IPS-18c (cell line): ENCODE results near the gene PCDHGB6.
"Not testable (repeated sequence)": the region's sequence is repeated elsewhere in the genome, so short reads cannot be mapped to it uniquely, and the experiment has no call there.

Experiments
- H3K4me3 ChIP-seq: 2 replicates; pipeline ENCODE4 v1.7.0; 2013; ENCODE audit warnings: low read depth, mild to moderate bottlenecking, low read length, moderate library complexity; ENCODE audit not compliant: insufficient read depth
- H3K9me3 ChIP-seq: one replicate; pipeline ENCODE4 v1.6.1; 2013; ENCODE audit warnings: mild to moderate bottlenecking, low read length, moderate library complexity; ENCODE audit not compliant: control insufficient read depth, insufficient read depth

PCDHGB6 gene

DNA sequence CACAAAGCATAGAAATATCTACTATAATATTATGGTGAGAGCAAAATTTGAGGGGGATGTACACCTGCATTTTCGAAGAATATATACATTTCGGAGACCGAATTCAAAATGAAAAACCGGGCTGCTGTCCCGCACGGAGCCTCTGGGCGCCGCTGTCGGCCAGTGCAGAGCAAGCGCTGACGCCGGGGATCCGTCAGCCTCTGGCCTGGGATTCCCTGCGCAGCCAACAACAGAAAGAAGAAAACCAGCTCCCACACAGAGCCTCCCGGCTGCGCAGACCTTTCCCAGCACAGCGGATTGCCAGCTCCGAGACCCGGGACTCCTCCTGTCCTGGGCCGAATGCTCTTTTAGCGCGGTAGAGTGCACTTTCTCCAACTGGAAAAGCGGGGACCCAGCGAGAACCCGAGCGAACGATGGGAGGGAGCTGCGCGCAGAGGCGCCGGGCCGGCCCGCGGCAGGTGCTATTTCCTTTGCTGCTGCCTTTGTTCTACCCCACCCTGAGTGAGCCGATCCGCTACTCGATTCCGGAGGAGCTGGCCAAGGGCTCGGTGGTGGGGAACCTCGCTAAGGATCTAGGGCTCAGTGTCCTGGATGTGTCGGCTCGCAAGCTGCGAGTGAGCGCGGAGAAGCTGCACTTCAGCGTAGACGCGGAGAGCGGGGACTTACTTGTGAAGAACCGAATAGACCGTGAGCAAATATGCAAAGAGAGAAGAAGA is at the start of gene PCDHGB6:
Gene PCDHGB6, plus strand, starts transcription at position 232 of the 716 bp plus-strand sequence. Its CDS starts 182 bp downstream, at position 414.
- not testable (repeated sequence) for H3K9me3 ChIP-seq
- H3K4me3 ChIP-seq = peak within 1 kb of the TSS; percentile 73

DNA sequence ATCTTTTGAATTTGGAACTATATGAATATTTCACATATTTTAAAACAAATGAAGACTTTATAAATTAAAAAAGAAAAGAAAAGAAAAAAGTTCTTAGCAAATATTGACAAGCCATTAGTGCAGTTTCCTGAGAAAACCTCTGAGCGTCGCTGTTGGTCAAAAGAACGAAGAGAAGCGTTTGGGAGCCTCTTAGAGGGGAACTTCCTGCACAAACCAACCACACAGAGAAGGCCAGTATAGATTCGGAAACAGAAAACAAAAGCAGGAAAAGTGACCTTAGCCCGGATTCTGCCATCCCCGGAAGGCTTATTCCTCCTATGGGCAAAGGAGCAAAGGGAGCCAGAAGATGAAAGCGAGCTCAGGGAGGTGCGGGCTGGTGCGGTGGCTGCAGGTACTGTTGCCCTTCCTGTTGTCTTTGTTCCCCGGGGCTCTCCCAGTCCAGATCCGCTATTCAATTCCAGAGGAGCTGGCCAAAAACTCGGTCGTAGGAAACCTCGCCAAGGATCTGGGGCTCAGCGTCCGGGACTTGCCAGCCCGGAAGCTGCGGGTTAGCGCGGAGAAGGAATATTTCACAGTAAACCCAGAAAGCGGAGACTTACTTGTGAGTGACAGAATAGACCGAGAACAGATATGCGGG is 47.9 kb upstream of the PCDHGB6 start, which contains the start of gene PCDHGB2:
Gene PCDHGB2, plus strand, starts transcription at position 205 of the 637 bp plus-strand sequence. Its CDS starts 142 bp downstream, at position 347.
- H3K4me3 ChIP-seq = no peak within 1 kb of the TSS; the same call in 1 of the 2 replicates
- peaks cover 27% of the 10 kb centered on the region for H3K9me3 ChIP-seq

DNA sequence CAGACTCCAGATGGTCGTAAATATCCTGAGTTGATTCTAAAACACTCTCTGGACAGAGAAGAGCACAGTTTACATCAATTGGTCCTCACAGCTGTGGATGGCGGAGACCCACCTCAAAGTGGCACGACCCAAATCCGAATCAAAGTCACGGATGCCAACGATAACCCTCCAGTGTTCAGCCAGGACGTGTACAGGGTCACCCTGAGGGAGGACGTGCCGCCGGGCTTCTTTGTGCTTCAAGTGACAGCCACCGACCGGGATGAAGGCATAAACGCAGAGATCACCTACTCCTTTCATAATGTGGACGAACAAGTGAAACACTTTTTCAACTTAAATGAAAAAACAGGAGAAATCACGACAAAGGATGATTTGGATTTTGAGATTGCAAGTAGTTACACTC is 47.1 kb upstream of the PCDHGB6 start:
- Histone ChIP-seq H3K4me3 (no peak overlapping the region; the same call in 1 of the 2 replicates), H3K9me3 (peaks cover 28% of the 10 kb centered on the region)

DNA sequence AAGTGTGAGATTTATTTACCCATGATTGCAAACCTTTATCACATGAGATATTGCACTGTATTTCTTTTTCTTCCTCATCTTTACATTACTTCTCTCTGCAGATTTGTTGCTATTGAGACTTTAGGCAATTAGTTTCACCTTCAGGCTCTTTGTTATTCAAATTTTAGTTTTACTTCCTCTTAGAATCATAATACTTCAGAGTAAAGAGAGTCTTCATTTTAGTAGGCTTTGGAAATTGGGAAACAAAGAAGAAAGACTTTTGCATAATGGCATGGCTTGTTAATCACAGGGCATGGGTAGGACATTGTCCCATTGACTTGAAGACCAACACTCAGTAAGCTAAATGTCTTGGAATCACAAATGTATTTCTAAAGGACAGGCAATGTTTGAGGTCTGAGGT is 45.1 kb upstream of the PCDHGB6 start:
- Histone ChIP-seq H3K9me3 (peaks cover 23% of the 10 kb centered on the region), H3K4me3 (no peak overlapping the region)

DNA sequence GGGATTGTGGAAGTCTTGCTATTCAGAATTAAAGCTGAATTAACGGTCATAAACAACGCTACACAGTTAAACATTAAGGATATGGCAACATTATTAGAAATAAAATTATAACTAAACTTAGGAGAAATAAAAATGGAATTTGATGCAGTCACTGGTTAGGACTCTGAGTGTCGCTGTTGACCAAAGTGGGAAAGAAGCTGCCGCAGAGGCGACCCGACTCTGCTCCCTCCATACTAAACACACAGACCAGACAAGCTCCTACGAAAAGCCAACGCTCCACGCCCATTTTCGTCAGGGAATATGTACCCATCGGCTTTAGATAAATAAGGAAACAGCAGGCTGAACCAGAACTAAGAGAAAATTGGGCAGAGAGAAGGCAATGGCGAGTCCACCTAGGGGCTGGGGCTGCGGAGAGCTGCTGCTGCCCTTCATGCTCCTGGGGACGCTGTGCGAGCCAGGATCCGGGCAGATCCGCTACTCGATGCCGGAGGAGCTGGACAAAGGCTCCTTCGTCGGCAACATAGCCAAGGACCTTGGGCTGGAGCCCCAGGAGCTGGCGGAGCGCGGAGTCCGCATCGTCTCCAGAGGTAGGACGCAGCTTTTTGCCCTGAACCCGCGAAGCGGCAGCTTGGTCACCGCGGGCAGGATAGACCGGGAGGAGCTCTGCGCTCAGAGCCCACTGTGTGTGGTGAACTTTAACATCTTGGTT is 43.7 kb upstream of the PCDHGB6 start, which contains the start of gene PCDHGA5:
Gene PCDHGA5, plus strand, starts transcription at position 211 of the 709 bp plus-strand sequence. Its CDS starts 169 bp downstream, at position 380.
- H3K9me3 ChIP-seq = peaks cover 23% of the 10 kb centered on the region

DNA sequence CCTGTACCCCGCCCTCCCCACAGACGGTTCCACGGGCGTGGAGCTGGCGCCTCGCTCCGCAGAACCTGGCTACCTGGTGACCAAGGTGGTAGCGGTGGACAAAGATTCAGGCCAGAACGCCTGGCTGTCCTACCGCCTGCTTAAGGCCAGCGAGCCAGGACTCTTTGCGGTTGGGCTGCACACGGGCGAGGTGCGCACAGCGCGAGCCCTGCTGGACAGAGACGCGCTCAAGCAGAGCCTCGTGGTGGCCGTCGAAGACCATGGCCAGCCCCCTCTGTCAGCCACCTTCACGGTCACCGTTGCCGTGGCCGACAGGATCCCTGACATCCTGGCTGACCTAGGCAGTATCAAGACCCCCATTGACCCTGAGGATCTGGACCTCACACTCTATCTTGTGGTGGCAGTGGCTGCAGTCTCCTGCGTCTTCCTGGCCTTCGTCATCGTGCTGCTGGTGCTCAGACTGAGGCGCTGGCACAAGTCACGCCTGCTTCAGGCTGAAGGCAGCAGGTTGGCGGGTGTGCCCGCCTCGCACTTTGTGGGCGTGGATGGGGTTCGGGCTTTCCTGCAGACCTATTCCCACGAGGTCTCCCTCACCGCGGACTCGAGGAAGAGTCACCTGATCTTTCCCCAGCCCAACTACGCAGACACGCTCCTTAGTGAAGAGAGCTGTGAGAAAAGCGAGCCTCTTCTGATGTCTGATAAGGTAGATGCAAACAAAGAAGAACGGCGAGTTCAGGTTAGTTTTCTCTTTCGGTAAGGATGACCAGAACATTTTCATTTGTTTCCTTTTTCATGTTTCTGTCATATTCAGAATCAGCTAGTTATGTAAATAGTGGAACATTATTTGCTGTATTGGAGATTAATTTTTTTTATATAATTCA is 41.6 kb upstream of the PCDHGB6 start:
- H3K4me3 ChIP-seq = no peak overlapping the region

More for the DNA sequence above, 43.7 kb upstream of the PCDHGB6 start, which contains the start of gene PCDHGA5:
- 0 out of 2 replicates have a peak within 1 kb of the TSS, but pooled peaks have one; percentile 9 for H3K4me3 ChIP-seq

DNA sequence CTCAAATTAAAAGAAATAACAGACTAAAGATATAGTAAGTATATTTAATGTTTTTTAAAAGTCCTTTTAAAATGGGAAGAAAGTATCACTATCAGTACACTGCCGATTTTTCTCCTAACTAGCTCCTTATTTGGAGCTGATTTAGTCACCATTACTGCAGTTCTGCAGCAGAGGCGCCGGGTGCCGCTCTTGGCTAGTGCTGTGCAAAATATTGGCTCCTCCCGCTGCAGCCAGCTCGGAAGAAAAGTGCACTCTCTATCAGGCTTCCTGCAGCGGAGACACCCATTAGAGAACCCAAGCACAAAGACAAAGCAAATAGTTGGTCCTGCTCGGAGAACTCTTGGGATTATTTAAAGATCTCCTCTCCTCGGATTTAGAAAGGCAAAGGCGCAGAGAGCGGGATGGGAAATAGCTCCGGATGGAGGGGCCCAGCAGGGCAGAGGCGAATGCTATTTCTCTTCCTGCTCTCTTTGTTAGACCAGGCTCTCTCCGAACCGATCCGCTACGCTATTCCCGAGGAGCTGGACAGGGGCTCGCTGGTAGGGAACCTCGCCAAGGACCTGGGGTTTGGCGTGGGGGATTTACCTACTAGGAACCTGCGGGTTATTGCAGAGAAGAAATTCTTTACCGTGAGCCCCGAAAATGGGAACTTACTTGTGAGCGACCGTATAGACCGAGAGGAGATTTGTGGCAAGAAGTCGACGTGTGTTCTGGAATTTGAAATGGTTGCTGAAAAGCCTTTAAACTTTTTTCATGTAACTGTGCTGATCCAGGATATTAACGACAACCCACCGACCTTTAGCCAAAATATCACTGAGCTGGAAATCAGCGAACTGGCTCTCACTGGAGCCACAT is 37.6 kb upstream of the PCDHGB6 start, which contains the start of gene PCDHGB3:
Gene PCDHGB3, plus strand, starts transcription at position 249 of the 855 bp plus-strand sequence. Its CDS starts 153 bp downstream, at position 402.
- H3K9me3 ChIP-seq = peaks cover 16% of the 10 kb centered on the region
- no peak within 1 kb of the TSS for H3K4me3 ChIP-seq

More for the DNA sequence above, 41.6 kb upstream of the PCDHGB6 start:
- H3K9me3 ChIP-seq = peaks cover 16% of the 10 kb centered on the region

DNA sequence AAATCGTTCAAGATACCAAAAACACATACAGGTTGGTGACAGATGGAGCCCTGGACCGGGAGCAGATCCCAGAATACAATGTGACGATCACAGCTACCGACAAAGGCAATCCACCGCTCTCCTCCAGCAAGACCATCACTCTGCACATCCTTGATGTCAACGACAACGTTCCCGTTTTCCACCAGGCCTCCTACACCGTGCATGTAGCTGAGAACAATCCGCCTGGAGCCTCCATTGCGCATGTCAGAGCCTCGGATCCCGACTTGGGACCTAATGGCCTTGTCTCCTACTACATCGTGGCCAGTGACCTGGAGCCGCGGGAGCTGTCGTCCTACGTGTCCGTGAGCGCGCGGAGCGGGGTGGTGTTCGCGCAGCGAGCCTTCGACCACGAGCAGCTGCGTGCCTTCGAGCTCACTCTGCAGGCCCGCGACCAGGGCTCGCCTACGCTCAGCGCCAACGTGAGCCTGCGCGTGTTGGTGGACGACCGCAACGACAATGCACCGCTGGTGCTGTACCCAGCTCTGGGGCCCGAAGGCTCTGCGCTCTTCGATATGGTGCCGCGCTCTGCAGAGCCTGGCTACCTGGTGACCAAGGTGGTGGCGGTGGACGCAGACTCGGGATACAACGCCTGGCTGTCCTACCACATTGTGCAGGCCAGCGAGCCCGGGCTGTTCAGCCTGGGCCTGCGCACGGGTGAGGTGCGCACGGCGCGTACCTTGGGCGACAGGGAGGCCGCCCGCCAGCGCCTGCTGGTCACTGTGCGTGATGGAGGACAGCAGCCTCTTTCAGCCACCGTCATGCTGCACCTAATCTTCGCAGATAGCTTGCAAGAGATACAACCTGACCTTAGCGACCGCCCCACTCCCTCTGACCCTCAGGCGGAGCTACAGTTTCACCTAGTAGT is 36.0 kb upstream of the PCDHGB6 start:
- peaks cover 17% of the 10 kb centered on the region for H3K9me3 ChIP-seq
- no peak overlapping the region for H3K4me3 ChIP-seq

DNA sequence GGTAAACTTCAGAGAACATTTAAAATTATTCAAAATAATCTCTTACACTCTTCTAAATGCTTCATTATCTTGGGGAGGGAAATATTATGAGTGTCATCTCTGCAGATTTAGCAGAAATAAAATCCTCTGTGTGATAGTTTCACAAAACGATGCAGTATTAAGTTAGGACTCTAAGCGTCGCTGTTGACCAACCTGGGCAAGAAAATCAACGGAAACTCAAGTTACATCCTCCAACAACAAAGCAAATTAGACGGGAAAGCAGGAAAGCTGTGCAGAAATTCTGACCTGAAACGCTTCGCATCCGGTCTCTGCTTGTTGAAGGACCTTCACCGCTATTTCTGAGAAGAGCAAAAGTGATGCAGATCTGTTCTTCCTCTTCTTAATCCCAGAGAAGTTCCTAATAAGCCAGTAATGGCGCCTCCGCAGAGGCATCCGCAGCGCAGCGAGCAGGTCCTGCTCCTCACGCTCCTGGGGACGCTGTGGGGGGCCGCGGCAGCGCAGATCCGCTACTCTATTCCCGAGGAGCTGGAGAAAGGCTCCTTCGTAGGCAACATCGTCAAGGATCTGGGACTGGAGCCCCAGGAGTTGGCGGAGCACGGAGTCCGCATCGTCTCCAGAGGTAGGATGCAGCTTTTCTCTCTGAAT is 34.0 kb upstream of the PCDHGB6 start, which contains the start of gene PCDHGA6:
Gene PCDHGA6, plus strand, starts transcription at position 219 of the 645 bp plus-strand sequence. Its CDS starts 193 bp downstream, at position 412.
- H3K9me3 ChIP-seq = peaks cover 17% of the 10 kb centered on the region
- H3K4me3 ChIP-seq = no peak within 1 kb of the TSS; the same call in 1 of the 2 replicates

DNA sequence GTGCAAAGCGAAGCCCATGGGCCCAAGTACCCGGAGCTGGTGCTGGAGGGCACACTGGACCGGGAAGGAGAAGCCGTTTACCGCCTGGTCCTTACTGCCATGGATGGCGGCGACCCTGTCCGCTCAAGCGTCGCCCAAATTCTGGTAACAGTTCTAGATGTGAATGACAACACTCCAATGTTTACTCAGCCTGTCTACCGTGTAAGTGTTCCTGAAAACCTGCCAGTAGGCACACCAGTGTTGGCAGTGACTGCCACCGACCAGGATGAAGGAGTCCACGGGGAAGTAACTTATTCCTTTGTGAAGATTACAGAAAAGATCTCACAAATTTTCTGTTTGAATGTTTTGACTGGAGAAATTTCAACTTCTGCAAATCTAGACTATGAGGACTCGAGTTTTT is 33.2 kb upstream of the PCDHGB6 start:
- Histone ChIP-seq H3K4me3 (no peak overlapping the region; the same call in 1 of the 2 replicates), H3K9me3 (peaks cover 17% of the 10 kb centered on the region)

DNA sequence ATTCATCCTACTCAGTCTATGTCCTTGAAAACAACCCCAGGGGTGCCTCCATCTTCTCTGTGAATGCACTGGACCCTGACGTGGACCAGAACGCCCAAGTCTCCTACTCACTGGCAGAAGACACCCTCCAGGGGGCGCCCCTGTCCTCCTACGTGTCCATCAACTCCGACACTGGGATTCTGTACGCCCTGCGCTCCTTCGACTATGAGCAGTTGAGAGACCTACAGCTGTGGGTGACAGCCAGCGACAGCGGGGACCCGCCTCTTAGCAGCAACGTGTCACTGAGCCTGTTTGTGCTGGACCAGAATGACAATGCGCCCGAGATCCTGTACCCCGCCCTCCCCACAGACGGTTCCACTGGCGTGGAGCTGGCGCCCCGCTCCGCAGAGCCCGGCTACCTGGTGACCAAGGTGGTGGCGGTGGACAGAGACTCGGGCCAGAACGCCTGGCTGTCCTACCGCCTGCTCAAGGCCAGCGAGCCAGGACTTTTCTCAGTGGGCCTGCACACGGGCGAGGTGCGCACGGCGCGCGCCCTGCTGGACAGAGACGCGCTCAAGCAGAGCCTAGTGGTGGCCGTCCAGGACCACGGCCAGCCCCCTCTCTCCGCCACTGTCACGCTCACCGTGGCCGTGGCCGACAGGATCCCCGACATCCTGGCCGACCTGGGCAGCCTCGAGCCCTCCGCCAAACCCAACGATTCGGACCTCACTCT is 32.2 kb upstream of the PCDHGB6 start:
- peaks cover 20% of the 10 kb centered on the region for H3K9me3 ChIP-seq
- not testable (repeated sequence) for H3K4me3 ChIP-seq

DNA sequence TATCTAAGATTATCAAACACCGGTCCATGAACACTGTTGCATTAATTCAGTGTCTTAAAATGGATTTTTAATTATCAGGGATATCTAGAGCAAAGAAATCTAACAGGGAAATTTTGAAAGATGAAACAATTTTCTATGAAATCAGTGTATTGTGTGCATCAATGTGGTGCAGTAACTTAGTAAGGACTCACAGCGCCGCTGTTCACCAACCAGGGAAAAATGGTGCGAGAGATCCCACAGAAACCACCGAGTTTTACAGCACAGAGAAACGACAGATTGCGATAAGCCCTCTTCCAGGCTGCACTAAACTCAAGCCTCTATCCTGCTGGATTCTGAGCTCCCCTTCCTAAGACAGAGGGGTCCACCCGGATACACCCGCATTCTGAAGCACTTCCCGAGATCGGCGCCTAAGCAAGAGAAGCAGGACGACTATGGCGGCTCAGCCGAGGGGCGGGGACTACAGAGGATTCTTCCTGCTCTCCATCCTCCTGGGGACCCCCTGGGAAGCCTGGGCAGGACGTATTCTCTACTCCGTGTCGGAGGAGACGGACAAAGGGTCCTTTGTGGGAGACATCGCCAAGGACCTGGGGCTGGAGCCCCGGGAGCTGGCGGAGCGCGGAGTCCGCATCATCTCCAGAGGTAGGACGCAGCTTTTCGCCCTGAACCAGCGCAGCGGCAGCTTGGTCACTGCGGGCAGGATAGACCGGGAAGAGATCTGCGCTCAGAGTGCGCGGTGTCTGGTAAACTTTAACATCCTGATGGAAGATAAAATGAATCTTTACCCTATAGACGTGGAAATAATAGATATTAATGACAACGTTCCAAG is 25.1 kb upstream of the PCDHGB6 start, which contains the start of gene PCDHGA7:
Gene PCDHGA7, plus strand, starts transcription at position 274 of the 826 bp plus-strand sequence. Its CDS starts 158 bp downstream, at position 432.
- no peak within 1 kb of the TSS; the same call in 1 of the 2 replicates for H3K4me3 ChIP-seq

DNA sequence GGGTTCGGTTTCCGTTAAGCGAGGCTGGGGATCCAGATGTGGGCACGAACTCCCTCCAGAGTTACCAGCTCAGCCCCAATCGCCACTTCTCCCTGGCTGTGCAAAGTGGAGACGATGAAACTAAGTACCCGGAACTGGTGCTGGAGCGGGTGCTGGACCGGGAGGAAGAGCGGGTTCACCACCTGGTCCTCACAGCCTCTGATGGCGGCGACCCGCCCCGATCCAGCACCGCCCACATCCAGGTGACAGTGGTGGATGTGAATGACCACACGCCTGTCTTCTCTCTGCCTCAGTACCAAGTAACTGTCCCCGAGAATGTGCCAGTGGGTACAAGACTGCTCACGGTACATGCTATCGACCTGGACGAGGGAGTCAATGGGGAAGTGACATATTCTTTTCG is 24.5 kb upstream of the PCDHGB6 start:
- H3K9me3 ChIP-seq = peaks cover 13% of the 10 kb centered on the region
- H3K4me3 ChIP-seq = no peak overlapping the region

More for the DNA sequence above, 25.1 kb upstream of the PCDHGB6 start, which contains the start of gene PCDHGA7:
- H3K9me3 ChIP-seq = peaks cover 10% of the 10 kb centered on the region
